K562 (cell line): ENCODE data around the gene UBAP2. TPM values are rescaled to one million over a fixed set of nuclear protein-coding genes. Genes with fewer than 3 reads are reported as not detected.

Source experiments
- ATAC-seq: fragments of 200-7000 bp; cut with Tn5 transposase; 3 replicates; pipeline ENCODE4 v1.9.1; 2020; ENCODE audit warnings: moderate library complexity
- BruUV-seq: library from RNA; stranded (reverse); fragments of 400-500 nt; replicated peaks from 2 replicates; lab custom pipeline; 2021; lab: Mats Ljungman, UMichigan
- CTCF ChIA-PET: fragments of 300-600 bp; formaldehyde crosslinking; extraction: SDS; loops from one replicate; lab custom pipeline; 2021; ENCODE audit warnings: low intra/inter-chr PET ratio; lab: Yijun Ruan, JAX
- POLR2A ChIA-PET: fragments of 300-600, 350-650 bp; sonication (Branson Sonifier 250); formaldehyde crosslinking; extraction: SDS; loops from one replicate; lab custom pipeline; 2021; ENCODE audit warnings: antibody characterized with exemption, inconsistent platforms; lab: Yijun Ruan, JAX
- DNase-seq, 4 experiments: peaks; one replicate each; pipeline versions ENCODE4 v3.0.0 to v3.0.0-alpha.2; 2011 to 2018; ENCODE audit warnings: low spot score in 3 of 4, mixed read lengths in 3 of 4; ENCODE audit errors: extremely low read depth in 1 of 4
- FAIRE-seq: peaks from 2 replicates; lab custom pipeline; 2011; peaks lifted over from hg19 to GRCh38; lab: Jason Lieb, UNC
- H2AFZ ChIP-seq: 2 replicates; pipeline ENCODE4 v1.6.0; 2011; ENCODE audit warnings: low read depth, low read length, control low read depth, inconsistent platforms
- H3K27ac ChIP-seq: fragments of 200-600 bp; 3 replicates; pipeline ENCODE4 v1.8.0; 2011; ENCODE audit warnings: low read depth, mild to moderate bottlenecking, control low read depth, inconsistent platforms, low read length, moderate library complexity, mixed read lengths; ENCODE audit errors: extremely low read depth
- H3K27me3 ChIP-seq, 2 experiments: fragments of 300-600 bp in 1 of 2; 2 replicates in 1 of 2; 3 replicates in 1 of 2; pipeline versions ENCODE4 v1.6.0 to v1.8.0; 2011; ENCODE audit warnings: inconsistent platforms in 2 of 2, low read length in 2 of 2, mild to moderate bottlenecking in 1 of 2, mixed read lengths in 1 of 2, moderate library complexity in 1 of 2; ENCODE audit not compliant: control insufficient read depth in 2 of 2, insufficient read depth in 2 of 2
- H3K36me3 ChIP-seq: fragments of 300-600 bp; 3 replicates; pipeline ENCODE4 v1.8.0; 2011; ENCODE audit warnings: mild to moderate bottlenecking, low read length, inconsistent platforms; ENCODE audit not compliant: control insufficient read depth, insufficient read depth
- H3K4me1 ChIP-seq, 2 experiments: fragments of 200-600 bp in 1 of 2; replicated peaks in 1 of 2; 2 replicates in 1 of 2; 3 replicates in 1 of 2; pipeline versions ENCODE4 v1.5.1 to v1.8.0; 2011; ENCODE audit warnings: inconsistent platforms in 2 of 2, low read length in 2 of 2, mild to moderate bottlenecking in 1 of 2, mixed read lengths in 1 of 2, moderate library complexity in 1 of 2; ENCODE audit not compliant: control insufficient read depth in 2 of 2, insufficient read depth in 2 of 2
- H3K4me2 ChIP-seq: 2 replicates; pipeline ENCODE4 v1.6.1; 2011; ENCODE audit warnings: low read length, control low read depth, inconsistent platforms, mixed read lengths; ENCODE audit not compliant: insufficient read depth
- H3K4me3 ChIP-seq: fragments of 200-600 bp; sonication (generic), shearing (Covaris generic); 2 replicates; pipeline ENCODE4 v1.5.1; 2016; ENCODE audit warnings: control low read depth, inconsistent platforms
- H3K79me2 ChIP-seq: fragments of 200-600 bp; 3 replicates; pipeline ENCODE4 v1.8.0; 2011; ENCODE audit warnings: low read length, inconsistent platforms; ENCODE audit not compliant: control insufficient read depth, insufficient read depth
- H3K9ac ChIP-seq, 2 experiments: 2 replicates each; pipeline versions ENCODE4 v1.6.0 to v1.6.1; 2011; ENCODE audit warnings: low read depth in 2 of 2, low read length in 2 of 2, control low read depth in 1 of 2, inconsistent platforms in 1 of 2, mild to moderate bottlenecking in 1 of 2, mixed read lengths in 1 of 2; ENCODE audit not compliant: insufficient read depth in 1 of 2
- H3K9me1 ChIP-seq: one replicate; pipeline ENCODE4 v1.6.0; 2011; ENCODE audit warnings: inconsistent platforms, mild to moderate bottlenecking, low read length, moderate library complexity; ENCODE audit not compliant: control insufficient read depth, insufficient read depth
- H3K9me3 ChIP-seq: replicated peaks from 2 replicates; pipeline ENCODE4 v1.5.1; 2011; ENCODE audit warnings: low read depth, low read length, inconsistent platforms; ENCODE audit not compliant: control insufficient read depth, insufficient read depth
- H4K20me1 ChIP-seq: replicated peaks from 2 replicates; pipeline ENCODE4 v1.6.1; 2011; ENCODE audit warnings: low read length, inconsistent platforms, mixed read lengths; ENCODE audit not compliant: control insufficient read depth, insufficient read depth
- LEF1 ChIP-seq: fragments of 450-650 bp; IDR thresholded peaks from 2 replicates; pipeline ENCODE4 v1.6.1; 2016; ENCODE audit warnings: mild to moderate bottlenecking
- MXI1 ChIP-seq: IDR thresholded peaks from 2 replicates; pipeline ENCODE4 v1.6.1; 2011; ENCODE audit warnings: low read depth, mild to moderate bottlenecking, improper control_type of control experiment, low read length
- NFIX ChIP-seq: fragments of 250-450 bp; sonication (Bioruptor Pico); IDR thresholded peaks from 2 replicates; pipeline ENCODE4 v1.4.0; 2020; ENCODE audit warnings: low read depth, mild to moderate bottlenecking, moderate library complexity
- ZBTB33 ChIP-seq: sonication (generic); formaldehyde crosslinking; IDR thresholded peaks from 2 replicates; pipeline ENCODE4 v1.8.1; 2023; ENCODE audit warnings: mild to moderate bottlenecking, missing genetic modification reagents
- ZNF133 ChIP-seq: fragments of 250-450 bp; sonication (Bioruptor Pico); IDR thresholded peaks from 2 replicates; pipeline ENCODE4 v1.4.0; 2020; ENCODE audit warnings: mild to moderate bottlenecking
- ZNF24 ChIP-seq: fragments of 450-650 bp; IDR thresholded peaks from 2 replicates; pipeline ENCODE4 v1.6.1; 2016
- ZNF354B ChIP-seq: fragments of 250-450 bp; sonication (Bioruptor Pico); IDR thresholded peaks from 2 replicates; pipeline ENCODE4 v1.4.0; 2020
- ZNF764 ChIP-seq: fragments of 250-450 bp; sonication (Bioruptor Pico); IDR thresholded peaks from 2 replicates; pipeline ENCODE4 v1.4.0; 2020; ENCODE audit warnings: low read depth, mild to moderate bottlenecking, moderate library complexity
- WGBS: fragments of 100-300 bp; shearing (Covaris generic); methylation state at CpG from one replicate; pipeline ENCODE4 v1.1.6; 2016; ENCODE audit warnings: low coverage, mixed read lengths; ENCODE audit not compliant: insufficient coverage; ENCODE audit errors: missing lambda C conversion rate; 5-methylcytosine and 5-hydroxymethylcytosine counted together
- in situ Hi-C: fragments of 300-500 bp; cut with MboI; formaldehyde crosslinking; loops from 4 replicates; pipeline ENCODE4 v1.15.0; 2018; ENCODE audit warnings: inconsistent platforms, mixed read lengths
- intact Hi-C: fragments of 100-400 bp; cut with micrococcal nuclease; formaldehyde crosslinking; loops from 2 replicates; pipeline ENCODE4 v1.14.2; 2022
- polyA plus RNA-seq, 8 experiments: library from polyadenylated mRNA; depleted of rRNA in 4 of 8; stranded (reverse) in 5 of 8; unstranded in 3 of 8; fragments of >200 nt; fragmentation: Nextera tagmentation in 2 of 8; fragmentation: Illumina TruSeq in 1 of 8; extraction: Ambion mirVana in 2 of 8; extraction: Trizol in 1 of 8; gene quantifications; 2 replicates each; pipeline versions ENCODE4 v1.2.1 to v1.2.3, GENCODE V29; 2011 to 2014; ENCODE audit warnings: inconsistent platforms in 1 of 8, missing spikeins in 1 of 8
- total RNA-seq, 7 experiments: library from RNA; depleted of rRNA in 6 of 7; stranded (reverse); fragments of >200 nt in 6 of 7; fragmentation: Illumina TruSeq in 2 of 7; extraction: Trizol in 2 of 7; gene quantifications; 2 replicates each; pipeline versions ENCODE4 v1.2.1 to v1.2.3, GENCODE V29; 2011 to 2021; ENCODE audit warnings: low replicate concordance in 1 of 7
- TF ChIP-seq, protein P1 (sequence below): sonication (generic); formaldehyde crosslinking; IDR thresholded peaks from 2 replicates; pipeline ENCODE4 v1.8.0; 2022; ENCODE audit warnings: mild to moderate bottlenecking, missing genetic modification reagents
- TF ChIP-seq, protein P2 (sequence below): fragments of 150-350 bp; conservative IDR thresholded peaks from 2 replicates; pipeline ENCODE4 v1.6.1; 2014; ENCODE audit warnings: low read length
- TF ChIP-seq, protein P3 (sequence below): fragments of 250-450 bp; sonication (Bioruptor Pico); IDR thresholded peaks from 2 replicates; pipeline ENCODE4 v1.8.0; 2021; ENCODE audit warnings: moderate library complexity, mild to moderate bottlenecking, inconsistent platforms

The UBAP2 gene
- total and polyA plus RNA-seq, 9 of the 15 experiments (the other 6 are each of a cell fraction or from before 2014, with no cell fraction given): 8.7 to 47.9 (median 18.7) TPM

GRCh38 chr9:34085581-34086500 is 37.2 kb upstream of the UBAP2 start (continued):
- TF ChIP-seq MXI1: no peak
- TF ChIP-seq, all 486 proteins: peak for 0

DNA sequence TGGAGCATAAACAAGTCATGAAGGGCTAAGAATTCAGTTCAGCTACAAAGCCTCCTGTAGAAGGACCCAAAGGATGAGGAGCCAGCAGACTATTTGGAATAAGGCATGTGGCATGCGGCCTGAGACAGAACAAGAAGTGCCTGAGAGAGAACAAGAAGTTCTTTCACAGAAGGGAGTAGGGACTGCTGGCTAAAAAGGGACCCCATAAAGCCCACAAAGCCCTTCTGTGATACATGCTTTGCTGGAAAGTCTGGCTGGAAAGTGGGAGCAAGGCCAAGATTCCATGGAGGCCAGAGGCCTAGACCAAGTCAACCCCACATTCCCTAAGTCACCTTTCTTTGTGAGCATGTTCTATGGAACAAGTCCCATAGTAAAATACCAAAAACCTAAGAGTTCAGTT is 35.9 kb upstream of the UBAP2 start:
- CTCF ChIA-PET: no interaction called here
- intact Hi-C loops (loop anchor here (10.0 kb wide), 1 partner anchor 170 kb away; no protein-coding TSS in a partner anchor), in situ Hi-C loops (no loop called here)
- Histone ChIP-seq H3K9me3 (no peaks in the 10 kb centered on the region), H2AFZ (no peak overlapping the region), H3K4me2 (no peak overlapping the region), H3K9me1 (peaks cover 3% of the 10 kb centered on the region), H3K36me3 (peaks cover 37% of the 10 kb centered on the region; the same call in 2 of the 3 replicates), H3K4me1 (no peaks in the 10 kb centered on the region), H3K27ac (no peak overlapping the region), H3K79me2 (no peaks in the 10 kb centered on the region), H3K9ac (no peak overlapping the region), H3K4me3 (no peak overlapping the region), H4K20me1 (0 out of 2 replicates have a peak, but pooled peaks cover 3% of the 10 kb centered on the region), H3K27me3 (no peaks in the 10 kb centered on the region)
- POLR2A ChIA-PET: interaction anchor here (1.7 kb wide), 1 partner anchor 10 kb away, joined by 3 read pairs; no protein-coding TSS in a partner anchor
- FAIRE-seq: no peak
- ATAC-seq: no peak
- BruUV-seq: no TSS peak
- WGBS: 50% methylated on average over 1 of the region's 1 CpG
- DNase-seq: no peak
- TF ChIP-seq, protein P1, sequence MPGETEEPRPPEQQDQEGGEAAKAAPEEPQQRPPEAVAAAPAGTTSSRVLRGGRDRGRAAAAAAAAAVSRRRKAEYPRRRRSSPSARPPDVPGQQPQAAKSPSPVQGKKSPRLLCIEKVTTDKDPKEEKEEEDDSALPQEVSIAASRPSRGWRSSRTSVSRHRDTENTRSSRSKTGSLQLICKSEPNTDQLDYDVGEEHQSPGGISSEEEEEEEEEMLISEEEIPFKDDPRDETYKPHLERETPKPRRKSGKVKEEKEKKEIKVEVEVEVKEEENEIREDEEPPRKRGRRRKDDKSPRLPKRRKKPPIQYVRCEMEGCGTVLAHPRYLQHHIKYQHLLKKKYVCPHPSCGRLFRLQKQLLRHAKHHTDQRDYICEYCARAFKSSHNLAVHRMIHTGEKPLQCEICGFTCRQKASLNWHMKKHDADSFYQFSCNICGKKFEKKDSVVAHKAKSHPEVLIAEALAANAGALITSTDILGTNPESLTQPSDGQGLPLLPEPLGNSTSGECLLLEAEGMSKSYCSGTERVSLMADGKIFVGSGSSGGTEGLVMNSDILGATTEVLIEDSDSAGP (CRISPR knock-in tag): no peak
- TF ChIP-seq NFIX (CRISPR knock-in tag) (no peak), ZBTB33 (CRISPR knock-in tag) (no peak), ZNF133 (CRISPR knock-in tag) (no peak), LEF1 (no peak), ZNF354B (no peak), ZNF24 (no peak), ZNF764 (CRISPR knock-in tag) (no peak)
- TF ChIP-seq, protein P2, sequence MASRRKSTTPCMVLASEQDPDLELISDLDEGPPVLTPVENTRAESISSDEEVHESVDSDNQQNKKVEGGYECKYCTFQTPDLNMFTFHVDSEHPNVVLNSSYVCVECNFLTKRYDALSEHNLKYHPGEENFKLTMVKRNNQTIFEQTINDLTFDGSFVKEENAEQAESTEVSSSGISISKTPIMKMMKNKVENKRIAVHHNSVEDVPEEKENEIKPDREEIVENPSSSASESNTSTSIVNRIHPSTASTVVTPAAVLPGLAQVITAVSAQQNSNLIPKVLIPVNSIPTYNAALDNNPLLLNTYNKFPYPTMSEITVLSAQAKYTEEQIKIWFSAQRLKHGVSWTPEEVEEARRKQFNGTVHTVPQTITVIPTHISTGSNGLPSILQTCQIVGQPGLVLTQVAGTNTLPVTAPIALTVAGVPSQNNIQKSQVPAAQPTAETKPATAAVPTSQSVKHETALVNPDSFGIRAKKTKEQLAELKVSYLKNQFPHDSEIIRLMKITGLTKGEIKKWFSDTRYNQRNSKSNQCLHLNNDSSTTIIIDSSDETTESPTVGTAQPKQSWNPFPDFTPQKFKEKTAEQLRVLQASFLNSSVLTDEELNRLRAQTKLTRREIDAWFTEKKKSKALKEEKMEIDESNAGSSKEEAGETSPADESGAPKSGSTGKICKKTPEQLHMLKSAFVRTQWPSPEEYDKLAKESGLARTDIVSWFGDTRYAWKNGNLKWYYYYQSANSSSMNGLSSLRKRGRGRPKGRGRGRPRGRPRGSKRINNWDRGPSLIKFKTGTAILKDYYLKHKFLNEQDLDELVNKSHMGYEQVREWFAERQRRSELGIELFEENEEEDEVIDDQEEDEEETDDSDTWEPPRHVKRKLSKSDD: no peak
- TF ChIP-seq, protein P3, sequence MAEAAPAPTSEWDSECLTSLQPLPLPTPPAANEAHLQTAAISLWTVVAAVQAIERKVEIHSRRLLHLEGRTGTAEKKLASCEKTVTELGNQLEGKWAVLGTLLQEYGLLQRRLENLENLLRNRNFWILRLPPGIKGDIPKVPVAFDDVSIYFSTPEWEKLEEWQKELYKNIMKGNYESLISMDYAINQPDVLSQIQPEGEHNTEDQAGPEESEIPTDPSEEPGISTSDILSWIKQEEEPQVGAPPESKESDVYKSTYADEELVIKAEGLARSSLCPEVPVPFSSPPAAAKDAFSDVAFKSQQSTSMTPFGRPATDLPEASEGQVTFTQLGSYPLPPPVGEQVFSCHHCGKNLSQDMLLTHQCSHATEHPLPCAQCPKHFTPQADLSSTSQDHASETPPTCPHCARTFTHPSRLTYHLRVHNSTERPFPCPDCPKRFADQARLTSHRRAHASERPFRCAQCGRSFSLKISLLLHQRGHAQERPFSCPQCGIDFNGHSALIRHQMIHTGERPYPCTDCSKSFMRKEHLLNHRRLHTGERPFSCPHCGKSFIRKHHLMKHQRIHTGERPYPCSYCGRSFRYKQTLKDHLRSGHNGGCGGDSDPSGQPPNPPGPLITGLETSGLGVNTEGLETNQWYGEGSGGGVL (CRISPR knock-in tag): no peak
